Brain microvascular endothelial cell (primary cell): Measurements from ENCODE around the gene TNFSF15.

Source experiments
- DNase-seq: peaks from one replicate; pipeline ENCODE4 v3.0.0-alpha.2; 2020
- H3K27ac ChIP-seq: fragments of 250-450 bp; sonication (Bioruptor Pico); 2 replicates; pipeline ENCODE4 v1.5.1; 2020; ENCODE audit warnings: mild to moderate bottlenecking, moderate library complexity
- H3K27me3 ChIP-seq: fragments of 250-450 bp; sonication (Bioruptor Pico); replicated peaks from 2 replicates; pipeline ENCODE4 v1.5.1; 2020; ENCODE audit warnings: mild to moderate bottlenecking
- H3K36me3 ChIP-seq: fragments of 250-450 bp; sonication (Bioruptor Pico); replicated peaks from 2 replicates; pipeline ENCODE4 v1.5.1; 2020; ENCODE audit warnings: mild to moderate bottlenecking
- H3K4me3 ChIP-seq: 2 replicates; pipeline ENCODE4 v1.5.1; 2011; ENCODE audit warnings: low read depth, mild to moderate bottlenecking, control low read depth, low read length, moderate library complexity
- in situ Hi-C: cut with HindIII; loops from 2 replicates; pipeline ENCODE4 v1.10.0; 2017; ENCODE audit warnings: low sequenced_read_pairs, low pct_ligation_motif_present
- TF ChIP-seq, protein P1 (sequence below): IDR thresholded peaks from 2 replicates; pipeline ENCODE4 v1.5.1; 2011; ENCODE audit warnings: low read depth, mild to moderate bottlenecking, moderate library complexity, low read length, control low read depth, inconsistent platforms; ENCODE audit errors: missing control alignments

Gene TNFSF15

DNA sequence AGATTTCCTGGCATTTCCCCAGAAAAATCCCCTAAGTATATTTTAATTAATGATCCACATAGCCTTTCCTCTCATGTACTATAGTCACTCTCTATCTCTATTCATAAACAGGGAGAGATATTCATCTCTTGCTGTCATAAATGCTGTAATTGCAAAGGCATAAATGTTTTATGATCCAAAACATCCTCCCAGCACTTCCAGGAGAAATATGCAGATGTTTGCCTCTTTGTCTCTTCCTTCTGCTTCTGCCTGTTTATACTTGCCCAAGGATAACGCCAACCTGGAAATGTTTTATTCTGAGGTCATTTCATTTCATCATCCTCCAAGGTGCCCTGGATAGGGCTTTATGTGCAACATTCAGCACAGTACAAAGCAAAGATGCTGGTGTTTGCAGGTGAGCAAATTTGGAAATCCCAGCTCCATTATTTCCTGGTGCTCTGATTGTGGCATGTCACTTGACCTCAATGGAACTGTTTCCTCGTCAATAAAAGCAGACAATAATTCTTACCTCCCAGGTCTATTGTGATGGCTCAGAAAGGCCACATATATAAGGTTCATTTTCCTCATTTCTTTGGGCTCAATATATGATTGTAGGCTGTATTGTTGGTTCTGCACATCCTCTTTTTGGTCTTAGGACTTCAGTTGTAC is 6.9 kb downstream of the TNFSF15 start:
- H3K4me3 ChIP-seq = no peak overlapping the region
- no peaks in the 10 kb centered on the region for H3K36me3 ChIP-seq
- no peak overlapping the region for H3K27ac ChIP-seq
- in situ Hi-C loops = no loop called here
- DNase-seq = no peak
- no peaks in the 10 kb centered on the region for H3K27me3 ChIP-seq
- TF ChIP-seq, protein P1, sequence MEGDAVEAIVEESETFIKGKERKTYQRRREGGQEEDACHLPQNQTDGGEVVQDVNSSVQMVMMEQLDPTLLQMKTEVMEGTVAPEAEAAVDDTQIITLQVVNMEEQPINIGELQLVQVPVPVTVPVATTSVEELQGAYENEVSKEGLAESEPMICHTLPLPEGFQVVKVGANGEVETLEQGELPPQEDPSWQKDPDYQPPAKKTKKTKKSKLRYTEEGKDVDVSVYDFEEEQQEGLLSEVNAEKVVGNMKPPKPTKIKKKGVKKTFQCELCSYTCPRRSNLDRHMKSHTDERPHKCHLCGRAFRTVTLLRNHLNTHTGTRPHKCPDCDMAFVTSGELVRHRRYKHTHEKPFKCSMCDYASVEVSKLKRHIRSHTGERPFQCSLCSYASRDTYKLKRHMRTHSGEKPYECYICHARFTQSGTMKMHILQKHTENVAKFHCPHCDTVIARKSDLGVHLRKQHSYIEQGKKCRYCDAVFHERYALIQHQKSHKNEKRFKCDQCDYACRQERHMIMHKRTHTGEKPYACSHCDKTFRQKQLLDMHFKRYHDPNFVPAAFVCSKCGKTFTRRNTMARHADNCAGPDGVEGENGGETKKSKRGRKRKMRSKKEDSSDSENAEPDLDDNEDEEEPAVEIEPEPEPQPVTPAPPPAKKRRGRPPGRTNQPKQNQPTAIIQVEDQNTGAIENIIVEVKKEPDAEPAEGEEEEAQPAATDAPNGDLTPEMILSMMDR = no peak

DNA sequence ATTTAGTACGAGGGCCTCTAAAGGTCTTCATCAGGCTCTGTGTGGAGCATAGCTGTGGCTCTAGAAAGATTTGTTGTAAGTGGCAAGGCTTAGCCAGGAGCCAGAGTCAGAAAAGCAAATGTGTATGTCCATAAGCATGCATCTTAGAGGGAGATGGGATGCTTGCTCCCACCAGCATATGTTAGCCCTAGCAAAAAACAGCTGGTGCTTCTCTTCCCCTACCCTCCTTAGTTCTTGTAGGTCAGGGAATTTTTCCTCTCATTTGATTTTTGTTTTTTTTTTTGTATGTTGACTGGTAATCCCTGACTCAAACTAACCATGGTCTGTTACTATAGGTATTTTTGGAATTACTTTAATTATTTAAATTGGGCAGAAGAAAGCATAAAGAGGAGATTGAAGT is 7.7 kb downstream of the TNFSF15 start:
- TF ChIP-seq, protein P1 = no peak
- in situ Hi-C loops = no loop called here
- Histone ChIP-seq H3K36me3 (no peaks in the 10 kb centered on the region), H3K27me3 (no peaks in the 10 kb centered on the region), H3K4me3 (no peak overlapping the region), H3K27ac (no peak overlapping the region)
- no peak for DNase-seq

DNA sequence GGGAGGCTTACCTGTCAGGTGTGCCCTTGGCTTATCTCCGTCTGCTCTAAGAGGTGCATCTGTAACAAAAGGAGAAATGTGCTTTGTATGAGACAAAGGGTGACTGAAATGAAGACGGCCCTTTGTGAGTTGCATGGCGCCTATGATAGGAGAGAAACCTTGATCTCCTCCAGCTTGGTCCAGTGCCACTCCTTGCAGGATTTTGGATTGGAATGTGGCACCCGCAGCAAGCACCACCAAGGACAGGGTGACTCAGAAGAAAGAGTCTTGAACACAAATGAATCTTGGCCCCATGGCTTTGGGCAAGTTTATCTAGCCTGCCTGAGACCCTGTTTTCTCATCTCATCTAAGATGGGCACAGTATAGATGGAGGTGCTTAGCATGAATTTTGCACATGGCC is 13.4 kb downstream of the TNFSF15 start:
- in situ Hi-C loops = no loop called here
- Histone ChIP-seq H3K4me3 (no peak overlapping the region), H3K27ac (no peak overlapping the region), H3K27me3 (no peaks in the 10 kb centered on the region), H3K36me3 (no peaks in the 10 kb centered on the region)
- no peak for DNase-seq
- TF ChIP-seq, protein P1 = no peak

GRCh38 chr9:114791736-114792135 is 14.1 kb downstream of the TNFSF15 start:
- H3K27ac ChIP-seq = no peak overlapping the region
- H3K36me3 ChIP-seq = no peaks in the 10 kb centered on the region
- TF ChIP-seq, protein P1 = no peak
- no peak overlapping the region for H3K4me3 ChIP-seq
- no peaks in the 10 kb centered on the region for H3K27me3 ChIP-seq
- DNase-seq = no peak
- in situ Hi-C loops = no loop called here

DNA sequence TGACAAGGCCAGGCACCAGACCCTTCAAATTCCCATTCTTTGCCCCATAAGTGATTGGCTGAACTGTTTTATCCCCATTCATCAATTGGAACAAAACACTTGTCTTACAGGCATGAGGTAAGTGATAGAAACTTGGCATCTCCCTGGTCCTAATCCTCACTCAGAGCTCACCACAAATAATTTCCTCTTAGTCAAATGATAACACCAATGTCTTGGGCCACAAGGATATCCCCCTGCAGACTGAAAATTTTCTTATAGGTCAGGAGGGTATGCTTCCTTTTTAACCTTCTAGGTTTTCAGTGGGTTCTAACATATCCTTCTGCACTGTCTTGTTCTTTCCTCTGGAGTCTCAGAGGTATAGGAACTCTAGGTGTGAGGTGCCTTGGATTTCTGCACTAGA is 14.5 kb downstream of the TNFSF15 start:
- TF ChIP-seq, protein P1 = no peak
- DNase-seq = no peak

GRCh38 chr9:114790521-114790920 is 15.3 kb downstream of the TNFSF15 start:
- no peak for DNase-seq
- TF ChIP-seq, protein P1 = no peak
- no peak overlapping the region for H3K4me3 ChIP-seq
- no peaks in the 10 kb centered on the region for H3K27me3 ChIP-seq
- H3K36me3 ChIP-seq = no peaks in the 10 kb centered on the region
- in situ Hi-C loops = no loop called here
- no peak overlapping the region for H3K27ac ChIP-seq

More for the DNA sequence above, 14.5 kb downstream of the TNFSF15 start:
- Histone ChIP-seq H3K4me3 (no peak overlapping the region), H3K27ac (no peak overlapping the region), H3K27me3 (no peaks in the 10 kb centered on the region), H3K36me3 (no peaks in the 10 kb centered on the region)
- in situ Hi-C loops = no loop called here
